Type B pancreatic cell (in vitro differentiated cells): Measurements from ENCODE around the gene RSAD1. TPM values are rescaled to one million over a fixed set of nuclear protein-coding genes. Genes with fewer than 3 reads are reported as not detected.

Experiments used
- DNase-seq: peaks from one replicate; pipeline ENCODE4 v3.0.0; 2021; ENCODE audit warnings: mixed read lengths; ENCODE audit not compliant: unreplicated experiment; ENCODE audit errors: extremely low spot score
- H3K27ac Mint-ChIP-seq: 2 replicates; pipeline ENCODE4 v1.8.0; 2021; ENCODE audit warnings: mild to moderate bottlenecking, mixed read lengths
- H3K27me3 Mint-ChIP-seq: 2 replicates; pipeline ENCODE4 v1.8.0; 2021; ENCODE audit warnings: mixed read lengths
- H3K36me3 Mint-ChIP-seq: 2 replicates; pipeline ENCODE4 v1.8.0; 2021; ENCODE audit warnings: mixed read lengths
- H3K4me1 Mint-ChIP-seq: one replicate; pipeline ENCODE4 v1.8.0; 2021; ENCODE audit warnings: mixed read lengths; ENCODE audit not compliant: unreplicated experiment
- H3K4me3 Mint-ChIP-seq: 2 replicates; pipeline ENCODE4 v1.8.0; 2021; ENCODE audit warnings: mild to moderate bottlenecking, mixed read lengths
- H3K9me3 Mint-ChIP-seq: 2 replicates; pipeline ENCODE4 v1.8.0; 2021; ENCODE audit warnings: mixed read lengths
- total RNA-seq: library from RNA; stranded (reverse); gene quantifications from 2 replicates; pipeline ENCODE4 v1.2.1, GENCODE V29; 2021; ENCODE audit warnings: low replicate concordance
- TF ChIP-seq, protein P1 (sequence below): fragments of 200-600 bp; sonication (generic); conservative IDR thresholded peaks from 2 replicates; pipeline ENCODE4 v1.5.0; 2021; ENCODE audit warnings: antibody characterized with exemption, mild to moderate bottlenecking

Gene RSAD1
- total RNA-seq, 1 donor from 2014 or later: 40.7 TPM

DNA sequence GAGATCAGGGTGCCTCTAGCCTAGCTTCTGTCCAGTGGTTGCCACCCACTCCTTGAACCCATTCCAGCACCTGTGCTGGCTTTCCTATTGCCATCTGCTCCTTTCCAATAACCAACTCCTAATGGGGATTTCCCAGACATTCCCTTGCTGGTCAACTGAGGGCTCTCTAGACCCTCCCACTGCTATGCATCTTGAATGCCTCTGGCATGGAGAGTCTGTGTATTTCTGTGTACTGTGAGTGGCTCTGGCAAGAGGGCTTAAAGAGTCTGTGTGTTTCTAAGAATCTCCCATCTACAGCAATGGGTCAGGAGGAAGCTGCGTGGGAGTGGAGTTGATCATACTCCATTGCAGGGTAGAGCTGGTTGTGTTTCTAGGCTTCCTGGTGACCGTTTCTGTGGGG lies 42.9 kb downstream of the RSAD1 start:
- no peaks in the 10 kb centered on the region for H3K9me3 Mint-ChIP-seq

DNA sequence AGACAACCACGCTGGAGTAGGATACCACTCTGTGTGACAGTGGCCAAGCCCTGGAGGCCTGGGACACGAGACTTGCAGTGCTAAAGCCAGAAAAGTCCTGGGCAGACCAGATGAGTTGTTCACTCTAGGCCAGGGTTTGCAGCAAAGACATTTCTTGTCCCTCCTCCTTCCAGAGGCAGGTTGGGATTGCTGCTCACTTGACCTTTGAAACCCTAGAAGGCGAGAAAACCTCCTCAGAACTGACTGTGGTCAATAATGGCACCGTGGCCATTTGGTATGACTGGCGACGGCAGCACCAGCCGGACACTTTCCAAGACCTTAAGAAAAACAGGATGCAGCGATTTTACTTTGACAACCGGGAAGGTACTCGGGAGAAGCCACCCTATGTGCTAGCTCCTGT lies 44.1 kb downstream of the RSAD1 start:
- Mint-ChIP-seq H3K27ac (no peak overlapping the region), H3K27me3 (no peaks in the 10 kb centered on the region), H3K9me3 (no peaks in the 10 kb centered on the region), H3K36me3 (no peaks in the 10 kb centered on the region), H3K4me1 (peaks cover 7% of the 10 kb centered on the region), H3K4me3 (no peak overlapping the region)
- no peak for DNase-seq
- TF ChIP-seq, protein P1, sequence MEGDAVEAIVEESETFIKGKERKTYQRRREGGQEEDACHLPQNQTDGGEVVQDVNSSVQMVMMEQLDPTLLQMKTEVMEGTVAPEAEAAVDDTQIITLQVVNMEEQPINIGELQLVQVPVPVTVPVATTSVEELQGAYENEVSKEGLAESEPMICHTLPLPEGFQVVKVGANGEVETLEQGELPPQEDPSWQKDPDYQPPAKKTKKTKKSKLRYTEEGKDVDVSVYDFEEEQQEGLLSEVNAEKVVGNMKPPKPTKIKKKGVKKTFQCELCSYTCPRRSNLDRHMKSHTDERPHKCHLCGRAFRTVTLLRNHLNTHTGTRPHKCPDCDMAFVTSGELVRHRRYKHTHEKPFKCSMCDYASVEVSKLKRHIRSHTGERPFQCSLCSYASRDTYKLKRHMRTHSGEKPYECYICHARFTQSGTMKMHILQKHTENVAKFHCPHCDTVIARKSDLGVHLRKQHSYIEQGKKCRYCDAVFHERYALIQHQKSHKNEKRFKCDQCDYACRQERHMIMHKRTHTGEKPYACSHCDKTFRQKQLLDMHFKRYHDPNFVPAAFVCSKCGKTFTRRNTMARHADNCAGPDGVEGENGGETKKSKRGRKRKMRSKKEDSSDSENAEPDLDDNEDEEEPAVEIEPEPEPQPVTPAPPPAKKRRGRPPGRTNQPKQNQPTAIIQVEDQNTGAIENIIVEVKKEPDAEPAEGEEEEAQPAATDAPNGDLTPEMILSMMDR: no peak

More for the DNA sequence above, 42.9 kb downstream of the RSAD1 start:
- Mint-ChIP-seq H3K4me3 (no peak overlapping the region), H3K36me3 (no peaks in the 10 kb centered on the region), H3K4me1 (peaks cover 13% of the 10 kb centered on the region), H3K27ac (no peak overlapping the region), H3K27me3 (no peaks in the 10 kb centered on the region)
- TF ChIP-seq, protein P1: no peak
- DNase-seq: no peak

DNA sequence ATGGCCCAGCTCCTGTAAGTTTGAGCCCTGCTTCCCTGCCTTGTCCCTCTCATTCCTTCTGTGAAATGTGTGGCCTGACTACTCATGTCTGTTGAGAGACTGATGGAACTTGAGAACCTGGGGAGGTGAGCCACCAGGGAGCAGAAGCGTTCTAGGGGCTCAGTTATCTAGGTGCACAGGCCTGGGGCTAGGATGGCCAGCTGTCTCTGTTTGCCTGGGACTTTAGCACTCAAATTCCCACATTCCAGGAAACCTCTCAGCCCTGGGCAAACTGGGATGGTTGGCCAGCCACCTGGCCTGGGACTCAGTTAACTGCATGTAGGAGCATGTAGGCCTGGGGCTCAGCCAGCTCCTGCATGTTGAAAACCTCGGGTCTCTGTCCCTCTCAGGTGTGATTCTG lies 44.5 kb downstream of the RSAD1 start:
- Mint-ChIP-seq H3K27ac (no peak overlapping the region), H3K9me3 (no peaks in the 10 kb centered on the region), H3K4me3 (no peak overlapping the region), H3K4me1 (peaks cover 7% of the 10 kb centered on the region), H3K36me3 (no peaks in the 10 kb centered on the region), H3K27me3 (no peaks in the 10 kb centered on the region)
- TF ChIP-seq, protein P1: no peak
- no peak for DNase-seq

DNA sequence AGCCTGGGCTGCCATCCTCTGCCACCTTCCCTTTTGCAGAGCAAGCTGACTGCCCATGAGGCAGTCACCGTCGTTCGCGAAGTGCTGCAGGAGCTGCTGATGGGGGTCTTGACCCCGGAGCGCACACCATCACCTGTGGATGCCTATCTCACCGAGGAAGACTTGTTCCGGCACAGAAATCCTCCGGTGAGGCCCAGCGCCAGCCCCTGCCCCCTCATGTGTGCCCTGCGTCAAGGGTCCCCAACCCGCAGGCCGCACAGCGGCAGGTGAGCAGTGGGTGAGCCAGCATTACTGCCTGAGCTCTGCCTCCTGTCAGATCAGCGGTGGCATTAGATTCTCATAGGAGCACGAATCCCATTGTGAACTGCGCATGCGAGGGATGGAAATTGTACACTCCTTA lies 46.2 kb downstream of the RSAD1 start:
- Mint-ChIP-seq H3K4me3 (no peak overlapping the region), H3K27me3 (no peaks in the 10 kb centered on the region), H3K27ac (no peak overlapping the region), H3K36me3 (no peaks in the 10 kb centered on the region), H3K4me1 (no peaks in the 10 kb centered on the region), H3K9me3 (no peaks in the 10 kb centered on the region)
- no peak for DNase-seq
- TF ChIP-seq, protein P1: no peak

DNA sequence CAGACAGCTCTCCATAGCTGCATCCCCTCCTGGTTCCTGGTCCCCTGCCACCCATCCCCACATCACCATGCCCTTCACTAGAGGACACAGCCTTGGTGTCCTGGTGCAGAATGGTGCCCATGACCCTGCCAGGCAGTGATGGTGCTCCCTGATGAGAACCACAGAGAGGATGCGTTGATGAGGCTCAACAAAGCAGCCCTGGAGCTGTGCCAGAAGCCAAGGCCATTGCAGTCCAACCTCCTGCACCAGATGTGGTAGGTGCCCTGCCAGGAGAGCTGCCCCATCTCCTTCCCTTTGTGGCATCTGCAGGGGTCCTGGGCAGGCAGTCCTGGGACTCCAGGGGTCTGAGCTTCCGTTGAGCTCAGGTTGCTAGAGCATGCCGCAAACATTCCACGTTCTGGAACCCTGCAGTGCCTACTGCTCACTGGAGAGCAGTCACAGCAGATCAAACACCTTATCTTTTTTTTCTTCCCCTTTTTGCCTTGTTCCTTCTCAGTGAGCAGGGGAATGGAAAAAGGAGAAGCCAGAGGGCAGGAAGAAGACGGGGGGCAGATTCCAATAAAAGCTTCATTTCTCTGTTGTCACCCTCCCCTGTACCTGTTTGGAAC lies 48.6 kb downstream of the RSAD1 start:
- Mint-ChIP-seq H3K9me3 (no peaks in the 10 kb centered on the region), H3K27me3 (peaks cover 8% of the 10 kb centered on the region), H3K36me3 (no peaks in the 10 kb centered on the region), H3K27ac (no peak overlapping the region), H3K4me3 (no peak overlapping the region), H3K4me1 (peaks cover 9% of the 10 kb centered on the region)
- TF ChIP-seq, protein P1: no peak
- no peak for DNase-seq
